ENCODE measurements around the gene BANF2. TPM values are rescaled to one million over a fixed set of nuclear protein-coding genes. Genes with fewer than 3 reads are reported as not detected.

The BANF2 gene
- total and polyA plus RNA-seq, 2 of the 13 experiments (the other 11 are each of a cell fraction or from before 2014, with no cell fraction given) = 0.35 TPM; not detected in 1

DNA sequence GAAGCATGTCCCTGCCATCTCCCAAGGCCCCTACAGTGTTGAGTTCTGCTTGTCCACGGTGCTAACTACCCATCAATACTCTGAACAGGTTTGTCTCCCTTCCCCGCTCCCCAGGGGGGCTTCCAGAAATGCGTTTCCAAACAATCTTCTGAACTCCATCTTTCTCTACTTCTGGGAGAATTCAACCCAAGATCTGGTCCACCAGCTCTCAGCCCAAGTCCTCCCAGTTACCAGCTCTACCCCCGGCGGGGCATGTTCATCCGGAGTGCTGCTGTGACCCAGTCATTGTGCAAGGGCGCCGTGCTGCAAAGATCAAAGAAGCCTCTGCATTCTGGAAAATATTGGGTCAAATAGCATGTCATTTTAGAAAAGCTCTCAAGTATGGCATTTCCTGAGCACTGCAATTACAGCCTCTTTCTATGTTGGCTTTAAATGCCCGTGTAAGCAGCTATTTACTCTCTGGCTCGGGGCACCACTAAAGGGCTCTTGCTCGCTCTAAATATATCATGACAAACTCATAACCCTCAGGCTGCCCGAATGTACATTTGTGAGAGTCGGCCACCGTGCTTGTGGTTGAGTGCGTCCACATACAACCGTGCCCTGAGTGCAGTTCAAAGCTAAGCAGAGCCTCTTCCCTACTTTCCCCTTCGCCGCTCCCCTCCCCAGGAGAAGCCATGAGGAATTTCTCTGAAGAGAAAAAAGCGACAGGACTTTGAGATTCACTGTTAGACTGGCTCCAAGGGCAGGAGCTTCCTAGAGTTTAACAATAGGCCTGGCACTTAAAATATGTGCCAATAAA lies 71.6 kb downstream of the BANF2 start (continued):
- no peak for TF ChIP-seq ZNF780A (CRISPR knock-in tag; IDR thresholded peaks at IDR 0.05)
- peak; percentile 53; the same call in 1 of the 2 replicates for TF ChIP-seq ZNF264 (CRISPR knock-in tag; IDR thresholded peaks at IDR 0.05)
- TF ChIP-seq, protein P1, sequence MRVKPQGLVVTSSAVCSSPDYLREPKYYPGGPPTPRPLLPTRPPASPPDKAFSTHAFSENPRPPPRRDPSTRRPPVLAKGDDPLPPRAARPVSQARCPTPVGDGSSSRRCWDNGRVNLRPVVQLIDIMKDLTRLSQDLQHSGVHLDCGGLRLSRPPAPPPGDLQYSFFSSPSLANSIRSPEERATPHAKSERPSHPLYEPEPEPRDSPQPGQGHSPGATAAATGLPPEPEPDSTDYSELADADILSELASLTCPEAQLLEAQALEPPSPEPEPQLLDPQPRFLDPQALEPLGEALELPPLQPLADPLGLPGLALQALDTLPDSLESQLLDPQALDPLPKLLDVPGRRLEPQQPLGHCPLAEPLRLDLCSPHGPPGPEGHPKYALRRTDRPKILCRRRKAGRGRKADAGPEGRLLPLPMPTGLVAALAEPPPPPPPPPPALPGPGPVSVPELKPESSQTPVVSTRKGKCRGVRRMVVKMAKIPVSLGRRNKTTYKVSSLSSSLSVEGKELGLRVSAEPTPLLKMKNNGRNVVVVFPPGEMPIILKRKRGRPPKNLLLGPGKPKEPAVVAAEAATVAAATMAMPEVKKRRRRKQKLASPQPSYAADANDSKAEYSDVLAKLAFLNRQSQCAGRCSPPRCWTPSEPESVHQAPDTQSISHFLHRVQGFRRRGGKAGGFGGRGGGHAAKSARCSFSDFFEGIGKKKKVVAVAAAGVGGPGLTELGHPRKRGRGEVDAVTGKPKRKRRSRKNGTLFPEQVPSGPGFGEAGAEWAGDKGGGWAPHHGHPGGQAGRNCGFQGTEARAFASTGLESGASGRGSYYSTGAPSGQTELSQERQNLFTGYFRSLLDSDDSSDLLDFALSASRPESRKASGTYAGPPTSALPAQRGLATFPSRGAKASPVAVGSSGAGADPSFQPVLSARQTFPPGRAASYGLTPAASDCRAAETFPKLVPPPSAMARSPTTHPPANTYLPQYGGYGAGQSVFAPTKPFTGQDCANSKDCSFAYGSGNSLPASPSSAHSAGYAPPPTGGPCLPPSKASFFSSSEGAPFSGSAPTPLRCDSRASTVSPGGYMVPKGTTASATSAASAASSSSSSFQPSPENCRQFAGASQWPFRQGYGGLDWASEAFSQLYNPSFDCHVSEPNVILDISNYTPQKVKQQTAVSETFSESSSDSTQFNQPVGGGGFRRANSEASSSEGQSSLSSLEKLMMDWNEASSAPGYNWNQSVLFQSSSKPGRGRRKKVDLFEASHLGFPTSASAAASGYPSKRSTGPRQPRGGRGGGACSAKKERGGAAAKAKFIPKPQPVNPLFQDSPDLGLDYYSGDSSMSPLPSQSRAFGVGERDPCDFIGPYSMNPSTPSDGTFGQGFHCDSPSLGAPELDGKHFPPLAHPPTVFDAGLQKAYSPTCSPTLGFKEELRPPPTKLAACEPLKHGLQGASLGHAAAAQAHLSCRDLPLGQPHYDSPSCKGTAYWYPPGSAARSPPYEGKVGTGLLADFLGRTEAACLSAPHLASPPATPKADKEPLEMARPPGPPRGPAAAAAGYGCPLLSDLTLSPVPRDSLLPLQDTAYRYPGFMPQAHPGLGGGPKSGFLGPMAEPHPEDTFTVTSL (CRISPR knock-in tag; IDR thresholded peaks at IDR 0.05; ENCODE audit: borderline replicate concordance) = peak; percentile 94; the same call in 1 of the 2 replicates
- peak; percentile 91 for TF ChIP-seq ZNF556 (CRISPR knock-in tag; IDR thresholded peaks at IDR 0.05; ENCODE audit: borderline replicate concordance)
- TF ChIP-seq, protein P2, sequence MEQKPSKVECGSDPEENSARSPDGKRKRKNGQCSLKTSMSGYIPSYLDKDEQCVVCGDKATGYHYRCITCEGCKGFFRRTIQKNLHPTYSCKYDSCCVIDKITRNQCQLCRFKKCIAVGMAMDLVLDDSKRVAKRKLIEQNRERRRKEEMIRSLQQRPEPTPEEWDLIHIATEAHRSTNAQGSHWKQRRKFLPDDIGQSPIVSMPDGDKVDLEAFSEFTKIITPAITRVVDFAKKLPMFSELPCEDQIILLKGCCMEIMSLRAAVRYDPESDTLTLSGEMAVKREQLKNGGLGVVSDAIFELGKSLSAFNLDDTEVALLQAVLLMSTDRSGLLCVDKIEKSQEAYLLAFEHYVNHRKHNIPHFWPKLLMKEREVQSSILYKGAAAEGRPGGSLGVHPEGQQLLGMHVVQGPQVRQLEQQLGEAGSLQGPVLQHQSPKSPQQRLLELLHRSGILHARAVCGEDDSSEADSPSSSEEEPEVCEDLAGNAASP (CRISPR knock-in tag; IDR thresholded peaks at IDR 0.05; ENCODE audit: borderline replicate concordance) = peak; percentile 61; the same call in 1 of the 2 replicates
- peak; percentile 36; the same call in 1 of the 2 replicates for TF ChIP-seq HNF4G (IDR thresholded peaks at IDR 0.05; ENCODE audit: borderline replicate concordance, low read depth, low read length)
- TF ChIP-seq HNF4G (CRISPR knock-in tag; IDR thresholded peaks at IDR 0.05; ENCODE audit: borderline replicate concordance, low read depth) = no peak
- TF ChIP-seq POGZ (CRISPR knock-in tag; IDR thresholded peaks at IDR 0.05) = peak; percentile 60; the same call in 1 of the 2 replicates
- TF ChIP-seq, protein P3, sequence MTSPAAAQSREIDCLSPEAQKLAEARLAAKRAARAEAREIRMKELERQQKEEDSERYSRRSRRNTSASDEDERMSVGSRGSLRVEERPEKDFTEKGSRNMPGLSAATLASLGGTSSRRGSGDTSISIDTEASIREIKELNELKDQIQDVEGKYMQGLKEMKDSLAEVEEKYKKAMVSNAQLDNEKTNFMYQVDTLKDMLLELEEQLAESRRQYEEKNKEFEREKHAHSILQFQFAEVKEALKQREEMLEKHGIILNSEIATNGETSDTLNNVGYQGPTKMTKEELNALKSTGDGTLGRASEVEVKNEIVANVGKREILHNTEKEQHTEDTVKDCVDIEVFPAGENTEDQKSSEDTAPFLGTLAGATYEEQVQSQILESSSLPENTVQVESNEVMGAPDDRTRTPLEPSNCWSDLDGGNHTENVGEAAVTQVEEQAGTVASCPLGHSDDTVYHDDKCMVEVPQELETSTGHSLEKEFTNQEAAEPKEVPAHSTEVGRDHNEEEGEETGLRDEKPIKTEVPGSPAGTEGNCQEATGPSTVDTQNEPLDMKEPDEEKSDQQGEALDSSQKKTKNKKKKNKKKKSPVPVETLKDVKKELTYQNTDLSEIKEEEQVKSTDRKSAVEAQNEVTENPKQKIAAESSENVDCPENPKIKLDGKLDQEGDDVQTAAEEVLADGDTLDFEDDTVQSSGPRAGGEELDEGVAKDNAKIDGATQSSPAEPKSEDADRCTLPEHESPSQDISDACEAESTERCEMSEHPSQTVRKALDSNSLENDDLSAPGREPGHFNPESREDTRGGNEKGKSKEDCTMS (CRISPR knock-in tag; conservative IDR thresholded peaks at IDR 0.05) = no peak
- TF ChIP-seq ASH2L (IDR thresholded peaks at IDR 0.05; ENCODE audit: insufficient read length, low read depth, low read length) = peak; percentile 95
- TF ChIP-seq IKZF4 (CRISPR knock-in tag; IDR thresholded peaks at IDR 0.05; ENCODE audit: borderline replicate concordance, low read depth, not compliant biosample characterization) = peak; percentile 67
- TF ChIP-seq, protein P4, sequence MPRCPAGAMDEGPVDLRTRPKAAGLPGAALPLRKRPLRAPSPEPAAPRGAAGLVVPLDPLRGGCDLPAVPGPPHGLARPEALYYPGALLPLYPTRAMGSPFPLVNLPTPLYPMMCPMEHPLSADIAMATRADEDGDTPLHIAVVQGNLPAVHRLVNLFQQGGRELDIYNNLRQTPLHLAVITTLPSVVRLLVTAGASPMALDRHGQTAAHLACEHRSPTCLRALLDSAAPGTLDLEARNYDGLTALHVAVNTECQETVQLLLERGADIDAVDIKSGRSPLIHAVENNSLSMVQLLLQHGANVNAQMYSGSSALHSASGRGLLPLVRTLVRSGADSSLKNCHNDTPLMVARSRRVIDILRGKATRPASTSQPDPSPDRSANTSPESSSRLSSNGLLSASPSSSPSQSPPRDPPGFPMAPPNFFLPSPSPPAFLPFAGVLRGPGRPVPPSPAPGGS (CRISPR knock-in tag; IDR thresholded peaks at IDR 0.05) = no peak
- TF ChIP-seq TGIF2 (CRISPR knock-in tag; IDR thresholded peaks at IDR 0.05) = peak; percentile 73; the same call in 1 of the 2 replicates
- no peak for TF ChIP-seq ZNF496 (CRISPR knock-in tag; IDR thresholded peaks at IDR 0.05; ENCODE audit: insufficient replicate concordance)
- peak; percentile 72 for TF ChIP-seq XRCC5 (optimal IDR thresholded peaks at IDR 0.05; ENCODE audit: low read length)
- TF ChIP-seq IRF2 (CRISPR knock-in tag; IDR thresholded peaks at IDR 0.05) = peak; percentile 66; the same call in 1 of the 2 replicates

All from HepG2 (cell line).